ENCODE results near the gene PRR23B.

The PRR23B gene

GRCh38 chr3:138974462-138974861 lies 46.3 kb downstream of the PRR23B start:
- no peak for DNase-seq (ENCODE audit: low read depth)

- DNase-seq (ENCODE audit: low read depth): no peak
Measured at GRCh38 chr3:138972941-138973340, 47.8 kb downstream of the PRR23B start.

GRCh38 chr3:138971766-138972320 lies 48.9 kb downstream of the PRR23B start:
- no peak for DNase-seq (ENCODE audit: low read depth)
